ENCODE data around the gene IL22. TPM values are rescaled to one million over a fixed set of nuclear protein-coding genes. Genes with fewer than 3 reads are reported as not detected.

Gene IL22
- total RNA-seq, 1 experiment from 2014 or later: not detected

DNA sequence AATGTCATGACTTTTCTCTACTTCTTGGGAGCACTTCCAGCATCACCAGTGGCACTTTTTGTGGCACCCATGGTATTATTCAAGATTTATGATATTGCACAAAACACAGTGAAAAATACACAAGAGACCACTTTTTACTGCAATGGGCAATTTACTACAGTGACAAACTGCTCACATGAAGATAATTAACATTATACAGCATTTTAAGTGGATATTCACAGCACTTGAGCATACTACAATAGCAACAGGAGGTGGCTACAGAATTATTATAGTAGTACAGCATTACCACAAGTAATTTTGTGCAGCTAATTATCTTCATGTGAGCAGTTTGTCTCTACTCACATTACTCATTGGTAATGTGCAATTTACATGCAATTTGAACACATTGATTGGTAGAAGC lies 46.1 kb downstream of the IL22 start:
- CTCF ChIA-PET: no interaction called here
- no peaks in the 10 kb centered on the region for H3K4me1 ChIP-seq (ENCODE audit: insufficient read depth, low read length, poor library complexity, severe bottlenecking)
- BruUV-seq (replicated peaks): no TSS peak
- no peaks in the 10 kb centered on the region for H3K36me3 ChIP-seq (ENCODE audit: insufficient read depth, low read length, poor library complexity, severe bottlenecking)
- intact Hi-C loops (cut with micrococcal nuclease; ENCODE audit: unreplicated experiment): no loop called here
- no peak overlapping the region for H3K27ac ChIP-seq (ENCODE audit: low read depth, low read length, poor library complexity, severe bottlenecking)
- peaks cover 10% of the 10 kb centered on the region for H3K27me3 ChIP-seq (replicated peaks; ENCODE audit: insufficient read depth, low read depth, low read length, poor library complexity)
- TF ChIP-seq EZH2 (IDR thresholded peaks at IDR 0.05; ENCODE audit: borderline replicate concordance, low read depth, low read length, poor library complexity, severe bottlenecking) (no peak), CTCF (conservative IDR thresholded peaks at IDR 0.05; ENCODE audit: low read depth, low read length) (no peak)
- H3K4me3 ChIP-seq (ENCODE audit: low read depth, low read length, poor library complexity, severe bottlenecking): no peak overlapping the region
- DNase-seq (ENCODE audit: low spot score): no peak
- H3K9me3 ChIP-seq (ENCODE audit: low read depth, low read length, poor library complexity, severe bottlenecking): no peaks in the 10 kb centered on the region
- POLR2A ChIA-PET (ENCODE audit: low non-redundant PET): no interaction called here

DNA sequence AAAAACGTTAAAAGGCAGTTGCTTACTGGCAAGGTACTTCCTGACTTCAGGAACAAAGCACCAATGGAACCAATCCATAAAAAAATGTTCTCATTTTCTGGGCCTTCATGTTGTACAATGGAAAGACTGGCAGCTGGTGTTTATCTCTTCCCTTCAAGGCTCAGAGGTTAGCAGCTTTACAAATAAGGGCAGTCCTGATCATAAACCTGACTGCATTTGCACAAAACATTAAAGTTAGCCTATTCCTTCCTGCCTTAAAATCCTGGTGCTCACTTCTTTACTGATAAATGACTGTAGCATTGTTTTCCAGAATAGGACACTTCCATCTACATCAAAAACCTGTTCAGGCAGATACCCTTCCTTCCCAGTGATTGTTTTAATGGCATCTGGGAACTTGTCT lies 47.0 kb downstream of the IL22 start:
- no peak for TF ChIP-seq CTCF (conservative IDR thresholded peaks at IDR 0.05; ENCODE audit: low read depth, low read length)
- TF ChIP-seq EZH2 (IDR thresholded peaks at IDR 0.05; ENCODE audit: borderline replicate concordance, low read depth, low read length, poor library complexity, severe bottlenecking): no peak
- no TSS peak for BruUV-seq (replicated peaks)
- CTCF ChIA-PET: no interaction called here
- H3K4me1 ChIP-seq (ENCODE audit: insufficient read depth, low read length, poor library complexity, severe bottlenecking): no peaks in the 10 kb centered on the region
- POLR2A ChIA-PET (ENCODE audit: low non-redundant PET): no interaction called here
- H3K36me3 ChIP-seq (ENCODE audit: insufficient read depth, low read length, poor library complexity, severe bottlenecking): no peaks in the 10 kb centered on the region
- no peaks in the 10 kb centered on the region for H3K9me3 ChIP-seq (ENCODE audit: low read depth, low read length, poor library complexity, severe bottlenecking)
- H3K27me3 ChIP-seq (replicated peaks; ENCODE audit: insufficient read depth, low read depth, low read length, poor library complexity): peaks cover 8% of the 10 kb centered on the region
- no peak for DNase-seq (ENCODE audit: low spot score)
- intact Hi-C loops (cut with micrococcal nuclease; ENCODE audit: unreplicated experiment): no loop called here
- no peak overlapping the region for H3K4me3 ChIP-seq (ENCODE audit: low read depth, low read length, poor library complexity, severe bottlenecking)
- no peak overlapping the region for H3K27ac ChIP-seq (ENCODE audit: low read depth, low read length, poor library complexity, severe bottlenecking)

DNA sequence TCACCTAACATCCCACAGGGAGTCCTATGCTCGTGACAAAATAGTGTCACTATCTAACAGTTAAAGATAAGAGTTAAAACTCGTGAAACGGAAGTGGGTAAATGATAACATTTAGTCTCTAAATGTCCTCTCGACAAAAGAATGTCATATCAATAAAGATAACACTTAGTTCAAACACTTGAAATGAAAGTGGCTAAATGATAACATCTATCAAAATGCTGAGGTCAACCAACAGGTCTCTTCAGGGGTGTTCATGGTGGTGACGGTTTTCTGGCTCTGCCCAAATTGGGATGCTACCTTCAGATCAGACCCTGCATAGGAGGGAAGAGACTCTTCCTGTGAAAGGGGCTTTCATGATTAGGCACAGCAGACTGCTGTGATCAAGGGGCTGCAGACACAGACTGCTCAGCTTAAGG lies 49.9 kb downstream of the IL22 start:
- intact Hi-C loops (cut with micrococcal nuclease; ENCODE audit: unreplicated experiment): no loop called here
- DNase-seq (ENCODE audit: low spot score): no peak
- Histone ChIP-seq H3K9me3 (ENCODE audit: low read depth, low read length, poor library complexity, severe bottlenecking) (no peaks in the 10 kb centered on the region), H3K4me1 (ENCODE audit: insufficient read depth, low read length, poor library complexity, severe bottlenecking) (no peaks in the 10 kb centered on the region), H3K27ac (ENCODE audit: low read depth, low read length, poor library complexity, severe bottlenecking) (no peak overlapping the region), H3K27me3 (replicated peaks; ENCODE audit: insufficient read depth, low read depth, low read length, poor library complexity) (peaks cover 8% of the 10 kb centered on the region), H3K4me3 (ENCODE audit: low read depth, low read length, poor library complexity, severe bottlenecking) (no peak overlapping the region), H3K36me3 (ENCODE audit: insufficient read depth, low read length, poor library complexity, severe bottlenecking) (no peaks in the 10 kb centered on the region)
- ChIA-PET CTCF (no interaction called here), POLR2A (ENCODE audit: low non-redundant PET) (interaction anchor here (0.5 kb wide), 1 partner anchor 584 kb away, joined by 3 read pairs; no protein-coding TSS in a partner anchor)
- BruUV-seq (replicated peaks): no TSS peak
- TF ChIP-seq CTCF (conservative IDR thresholded peaks at IDR 0.05; ENCODE audit: low read depth, low read length): no peak
- no peak for TF ChIP-seq EZH2 (IDR thresholded peaks at IDR 0.05; ENCODE audit: borderline replicate concordance, low read depth, low read length, poor library complexity, severe bottlenecking)

Measured in A673 (cell line).